Liver (tissue), 9 donors: ENCODE data around the gene IL10RB. TPM values are rescaled to one million over a fixed set of nuclear protein-coding genes. Genes with fewer than 3 reads are reported as not detected.

Experiments
- DNase-seq: peaks from one replicate; pipeline ENCODE4 v3.0.0-alpha.2; 2017; ENCODE audit warnings: low spot score
- H3K27ac ChIP-seq, 2 donors: one replicate each; pipeline ENCODE4 v1.7.0; 2013; ENCODE audit warnings: inconsistent platforms in 2 of 2, low read length in 2 of 2, control low read depth in 1 of 2, low read depth in 1 of 2, mild to moderate bottlenecking in 1 of 2
- H3K27me3 ChIP-seq, 4 donors: one replicate each; pipeline versions ENCODE4 v1.6.1 to v1.7.0; 2013; ENCODE audit warnings: low read length in 3 of 4, inconsistent platforms in 1 of 4, mild to moderate bottlenecking in 1 of 4, moderate library complexity in 1 of 4; ENCODE audit not compliant: control insufficient read depth in 4 of 4, insufficient read depth in 4 of 4
- H3K36me3 ChIP-seq, 4 donors: one replicate each; pipeline versions ENCODE4 v1.6.1 to v1.7.0; 2013; ENCODE audit warnings: low read length in 3 of 4, mild to moderate bottlenecking in 3 of 4, low read depth in 1 of 4, moderate library complexity in 1 of 4; ENCODE audit not compliant: control insufficient read depth in 4 of 4, insufficient read depth in 3 of 4
- H3K4me1 ChIP-seq, 4 donors: one replicate each; pipeline versions ENCODE4 v1.6.1 to v1.7.0; 2013; ENCODE audit warnings: low read length in 3 of 4, mild to moderate bottlenecking in 3 of 4, moderate library complexity in 1 of 4; ENCODE audit not compliant: control insufficient read depth in 4 of 4, insufficient read depth in 4 of 4
- H3K4me3 ChIP-seq, 3 donors: one replicate each; pipeline versions ENCODE4 v1.6.1 to v1.7.0; 2013; ENCODE audit warnings: low read length in 3 of 3, control low read depth in 1 of 3, low read depth in 1 of 3, mild to moderate bottlenecking in 1 of 3
- H3K9ac ChIP-seq, 2 donors: one replicate each; pipeline ENCODE4 v1.7.0; 2013; ENCODE audit warnings: low read length in 2 of 2, mild to moderate bottlenecking in 2 of 2, moderate library complexity in 2 of 2, control low read depth in 1 of 2, low read depth in 1 of 2
- H3K9me3 ChIP-seq, 4 donors: one replicate each; pipeline versions ENCODE4 v1.6.1 to v1.7.0; 2013; ENCODE audit warnings: low read length in 3 of 4; ENCODE audit not compliant: control insufficient read depth in 4 of 4
- EGR1 ChIP-seq, 2 donors: IDR thresholded peaks; 2 replicates each; pipeline ENCODE4 v1.6.1; 2016 to 2018; ENCODE audit warnings: antibody characterized with exemption in 2 of 2, low read depth in 2 of 2
- FOXA1 ChIP-seq: IDR thresholded peaks from 2 replicates; pipeline ENCODE4 v1.6.1; 2016; ENCODE audit warnings: antibody characterized with exemption
- FOXA2 ChIP-seq: IDR thresholded peaks from 2 replicates; pipeline ENCODE4 v1.6.1; 2016; ENCODE audit warnings: antibody characterized with exemption
- GABPA ChIP-seq, 2 donors: IDR thresholded peaks in 1 of 2; conservative IDR thresholded peaks in 1 of 2; 2 replicates each; pipeline ENCODE4 v1.6.1; 2016; ENCODE audit warnings: antibody characterized with exemption in 2 of 2, mild to moderate bottlenecking in 1 of 2, moderate library complexity in 1 of 2
- HNF4A ChIP-seq, 2 donors: conservative IDR thresholded peaks; 2 replicates each; pipeline ENCODE4 v1.6.1; 2016; ENCODE audit warnings: antibody characterized with exemption in 2 of 2, mild to moderate bottlenecking in 2 of 2
- HNF4G ChIP-seq: IDR thresholded peaks from 2 replicates; pipeline ENCODE4 v1.6.1; 2016; ENCODE audit warnings: antibody characterized with exemption
- JUND ChIP-seq, 2 donors: IDR thresholded peaks; 2 replicates each; pipeline ENCODE4 v1.6.1; 2016; ENCODE audit warnings: antibody characterized with exemption in 2 of 2
- NR2F2 ChIP-seq: IDR thresholded peaks from 2 replicates; pipeline ENCODE4 v1.6.1; 2016; ENCODE audit warnings: antibody characterized with exemption
- RAD21 ChIP-seq, 2 donors: IDR thresholded peaks; 2 replicates each; pipeline ENCODE4 v1.6.1; 2016; ENCODE audit warnings: antibody characterized with exemption in 2 of 2, mild to moderate bottlenecking in 2 of 2
- TAF1 ChIP-seq: conservative IDR thresholded peaks from 2 replicates; pipeline ENCODE4 v1.6.1; 2016; ENCODE audit warnings: antibody characterized with exemption, mild to moderate bottlenecking
- YY1 ChIP-seq: IDR thresholded peaks from 2 replicates; pipeline ENCODE4 v1.6.1; 2016; ENCODE audit warnings: antibody characterized with exemption, mild to moderate bottlenecking
- WGBS: extraction: QIAGEN DNeasy Blood & Tissue Kit; methylation state at CpG from one replicate; pipeline ENCODE4 v1.1.7; 2013; 5-methylcytosine and 5-hydroxymethylcytosine counted together
- polyA plus RNA-seq, 2 donors: library from polyadenylated mRNA; stranded (reverse) in 1 of 2; unstranded in 1 of 2; fragments of 200-250 nt in 1 of 2; fragments of >200 nt in 1 of 2; fragmentation: Nextera tagmentation in 1 of 2; extraction: Ambion mirVana in 1 of 2; gene quantifications; one replicate each; pipeline versions ENCODE4 v1.2.1 to v1.2.3, GENCODE V29; 2013 to 2015
- total RNA-seq, 2 donors: library from RNA; depleted of rRNA; stranded (reverse); fragments of >200 nt; gene quantifications; one replicate each; pipeline ENCODE4 v1.2.3, GENCODE V29; 2014
- TF ChIP-seq, protein P1 (sequence below): IDR thresholded peaks from 2 replicates; pipeline ENCODE4 v1.6.1; 2016; ENCODE audit warnings: antibody characterized with exemption, mild to moderate bottlenecking
- TF ChIP-seq, protein P2 (sequence below): IDR thresholded peaks from 2 replicates; pipeline ENCODE4 v1.6.1; 2016; ENCODE audit warnings: antibody characterized with exemption
- TF ChIP-seq, protein P3 (sequence below): fragments of 150-350 bp; IDR thresholded peaks from 2 replicates; pipeline ENCODE4 v1.5.1; 2017; ENCODE audit warnings: improper control_type of control experiment, low read depth, low read length; ENCODE audit not compliant: missing input control
- TF ChIP-seq, protein P4 (sequence below): IDR thresholded peaks from 2 replicates; pipeline ENCODE4 v1.6.1; 2016; ENCODE audit warnings: antibody characterized with exemption
- donor health status: healthy.
- donor health status: healthy.
- donor health status: healthy.
- donor health status: healthy.
- donor health status: healthy.

Gene IL10RB
- total and polyA plus RNA-seq, 4 donors = 16.1 to 22.1 (median 18.8) TPM

- TF ChIP-seq, protein P1, sequence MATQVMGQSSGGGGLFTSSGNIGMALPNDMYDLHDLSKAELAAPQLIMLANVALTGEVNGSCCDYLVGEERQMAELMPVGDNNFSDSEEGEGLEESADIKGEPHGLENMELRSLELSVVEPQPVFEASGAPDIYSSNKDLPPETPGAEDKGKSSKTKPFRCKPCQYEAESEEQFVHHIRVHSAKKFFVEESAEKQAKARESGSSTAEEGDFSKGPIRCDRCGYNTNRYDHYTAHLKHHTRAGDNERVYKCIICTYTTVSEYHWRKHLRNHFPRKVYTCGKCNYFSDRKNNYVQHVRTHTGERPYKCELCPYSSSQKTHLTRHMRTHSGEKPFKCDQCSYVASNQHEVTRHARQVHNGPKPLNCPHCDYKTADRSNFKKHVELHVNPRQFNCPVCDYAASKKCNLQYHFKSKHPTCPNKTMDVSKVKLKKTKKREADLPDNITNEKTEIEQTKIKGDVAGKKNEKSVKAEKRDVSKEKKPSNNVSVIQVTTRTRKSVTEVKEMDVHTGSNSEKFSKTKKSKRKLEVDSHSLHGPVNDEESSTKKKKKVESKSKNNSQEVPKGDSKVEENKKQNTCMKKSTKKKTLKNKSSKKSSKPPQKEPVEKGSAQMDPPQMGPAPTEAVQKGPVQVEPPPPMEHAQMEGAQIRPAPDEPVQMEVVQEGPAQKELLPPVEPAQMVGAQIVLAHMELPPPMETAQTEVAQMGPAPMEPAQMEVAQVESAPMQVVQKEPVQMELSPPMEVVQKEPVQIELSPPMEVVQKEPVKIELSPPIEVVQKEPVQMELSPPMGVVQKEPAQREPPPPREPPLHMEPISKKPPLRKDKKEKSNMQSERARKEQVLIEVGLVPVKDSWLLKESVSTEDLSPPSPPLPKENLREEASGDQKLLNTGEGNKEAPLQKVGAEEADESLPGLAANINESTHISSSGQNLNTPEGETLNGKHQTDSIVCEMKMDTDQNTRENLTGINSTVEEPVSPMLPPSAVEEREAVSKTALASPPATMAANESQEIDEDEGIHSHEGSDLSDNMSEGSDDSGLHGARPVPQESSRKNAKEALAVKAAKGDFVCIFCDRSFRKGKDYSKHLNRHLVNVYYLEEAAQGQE = no peak
- TF ChIP-seq FOXA2 = no peak
- TF ChIP-seq TAF1 = peak; percentile 35
These were observed 35.4 kb upstream of the IL10RB start (continued) for GRCh38 chr21:33230545-33231324.

GRCh38 chr21:33231526-33231925, 34.6 kb upstream of the IL10RB start:
- H3K9me3 ChIP-seq = no peaks in the 10 kb centered on the region
- H3K9ac ChIP-seq = peak overlapping the region; percentile 77 to 96
- H3K4me1 ChIP-seq = peaks cover 2 to 57% (median 29%) of the 10 kb centered on the region in 4 donors
- no peaks in the 10 kb centered on the region for H3K27me3 ChIP-seq
- peak overlapping the region in 2 of 3 donors; percentile 14 to 91 for H3K4me3 ChIP-seq
- WGBS = 48% methylated on average over 8 of the region's 8 CpGs
- H3K27ac ChIP-seq = peak overlapping the region; percentile 46 to 94
- TF ChIP-seq GABPA (IDR thresholded peaks at IDR 0.05 in 1 of 2, conservative IDR thresholded peaks at IDR 0.05 in 1 of 2) (no peak), FOXA1 (no peak), HNF4A (conservative IDR thresholded peaks at IDR 0.05) (no peak), JUND (IDR thresholded peaks at IDR 0.05) (no peak), RAD21 (IDR thresholded peaks at IDR 0.05) (no peak), TAF1 (no peak)
- TF ChIP-seq, protein P2, sequence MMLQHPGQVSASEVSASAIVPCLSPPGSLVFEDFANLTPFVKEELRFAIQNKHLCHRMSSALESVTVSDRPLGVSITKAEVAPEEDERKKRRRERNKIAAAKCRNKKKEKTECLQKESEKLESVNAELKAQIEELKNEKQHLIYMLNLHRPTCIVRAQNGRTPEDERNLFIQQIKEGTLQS = no peak
- no peak for DNase-seq
- H3K36me3 ChIP-seq = peaks cover 0 to 2% (median 0%) of the 10 kb centered on the region in 4 donors

DNA sequence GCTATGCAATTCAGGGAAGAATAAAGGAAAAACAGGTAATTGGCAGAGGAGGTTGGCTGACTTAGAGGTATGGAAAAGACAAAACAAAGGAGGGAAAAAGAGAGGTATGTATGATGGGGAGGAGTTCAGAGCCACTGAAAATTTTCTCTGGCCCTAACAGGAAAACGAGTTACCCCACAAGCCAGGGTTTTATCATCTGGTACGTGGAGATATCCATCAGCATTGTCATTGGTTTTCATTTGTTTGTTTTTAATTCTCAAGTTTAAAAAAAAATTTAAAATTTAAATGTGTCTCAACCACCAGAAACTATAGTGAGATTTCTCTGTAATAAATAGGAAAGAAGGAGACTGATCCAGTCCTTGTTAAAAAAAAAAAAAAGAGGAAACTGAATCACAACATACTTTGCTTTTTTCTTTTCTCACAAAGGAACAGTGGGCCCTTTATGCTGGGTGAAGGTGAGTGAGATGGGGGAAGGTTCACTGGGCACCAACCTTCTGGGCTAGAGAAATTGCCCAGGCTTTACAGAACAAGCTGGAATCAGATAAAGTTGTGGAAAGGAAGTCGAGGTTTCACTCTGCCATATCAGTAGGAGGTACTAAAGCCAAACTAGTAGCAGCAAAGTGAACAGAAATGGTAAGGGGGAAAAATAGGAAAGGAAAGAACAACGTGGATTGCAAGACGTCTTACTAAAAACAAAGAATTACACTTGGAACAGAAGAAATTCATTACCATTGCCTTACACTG, 33.7 kb upstream of the IL10RB start:
- Histone ChIP-seq H3K27ac (peak overlapping the region in 1 of 2 donors; percentile 35), H3K27me3 (no peaks in the 10 kb centered on the region), H3K36me3 (peaks cover 0 to 3% (median 0%) of the 10 kb centered on the region in 4 donors), H3K9me3 (no peaks in the 10 kb centered on the region), H3K4me3 (no peak overlapping the region), H3K4me1 (peaks cover 3 to 51% (median 24%) of the 10 kb centered on the region in 4 donors), H3K9ac (peak overlapping the region; percentile 53 to 56)
- 49% methylated on average over 5 of the region's 5 CpGs for WGBS
- no peak for DNase-seq
- no peak for TF ChIP-seq NR2F2
- TF ChIP-seq, protein P2 = no peak
- no peak for TF ChIP-seq YY1
- TF ChIP-seq, protein P1 = no peak
- no peak for TF ChIP-seq GABPA (IDR thresholded peaks at IDR 0.05 in 1 of 2, conservative IDR thresholded peaks at IDR 0.05 in 1 of 2)
- TF ChIP-seq, protein P3, sequence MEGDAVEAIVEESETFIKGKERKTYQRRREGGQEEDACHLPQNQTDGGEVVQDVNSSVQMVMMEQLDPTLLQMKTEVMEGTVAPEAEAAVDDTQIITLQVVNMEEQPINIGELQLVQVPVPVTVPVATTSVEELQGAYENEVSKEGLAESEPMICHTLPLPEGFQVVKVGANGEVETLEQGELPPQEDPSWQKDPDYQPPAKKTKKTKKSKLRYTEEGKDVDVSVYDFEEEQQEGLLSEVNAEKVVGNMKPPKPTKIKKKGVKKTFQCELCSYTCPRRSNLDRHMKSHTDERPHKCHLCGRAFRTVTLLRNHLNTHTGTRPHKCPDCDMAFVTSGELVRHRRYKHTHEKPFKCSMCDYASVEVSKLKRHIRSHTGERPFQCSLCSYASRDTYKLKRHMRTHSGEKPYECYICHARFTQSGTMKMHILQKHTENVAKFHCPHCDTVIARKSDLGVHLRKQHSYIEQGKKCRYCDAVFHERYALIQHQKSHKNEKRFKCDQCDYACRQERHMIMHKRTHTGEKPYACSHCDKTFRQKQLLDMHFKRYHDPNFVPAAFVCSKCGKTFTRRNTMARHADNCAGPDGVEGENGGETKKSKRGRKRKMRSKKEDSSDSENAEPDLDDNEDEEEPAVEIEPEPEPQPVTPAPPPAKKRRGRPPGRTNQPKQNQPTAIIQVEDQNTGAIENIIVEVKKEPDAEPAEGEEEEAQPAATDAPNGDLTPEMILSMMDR = no peak
- TF ChIP-seq FOXA1 = no peak
- TF ChIP-seq EGR1 (IDR thresholded peaks at IDR 0.05; ENCODE audit: low read depth in 2 of 2) = no peak
- TF ChIP-seq JUND (IDR thresholded peaks at IDR 0.05) = no peak
- TF ChIP-seq HNF4A (conservative IDR thresholded peaks at IDR 0.05) = no peak
- no peak for TF ChIP-seq HNF4G
- TF ChIP-seq, protein P4, sequence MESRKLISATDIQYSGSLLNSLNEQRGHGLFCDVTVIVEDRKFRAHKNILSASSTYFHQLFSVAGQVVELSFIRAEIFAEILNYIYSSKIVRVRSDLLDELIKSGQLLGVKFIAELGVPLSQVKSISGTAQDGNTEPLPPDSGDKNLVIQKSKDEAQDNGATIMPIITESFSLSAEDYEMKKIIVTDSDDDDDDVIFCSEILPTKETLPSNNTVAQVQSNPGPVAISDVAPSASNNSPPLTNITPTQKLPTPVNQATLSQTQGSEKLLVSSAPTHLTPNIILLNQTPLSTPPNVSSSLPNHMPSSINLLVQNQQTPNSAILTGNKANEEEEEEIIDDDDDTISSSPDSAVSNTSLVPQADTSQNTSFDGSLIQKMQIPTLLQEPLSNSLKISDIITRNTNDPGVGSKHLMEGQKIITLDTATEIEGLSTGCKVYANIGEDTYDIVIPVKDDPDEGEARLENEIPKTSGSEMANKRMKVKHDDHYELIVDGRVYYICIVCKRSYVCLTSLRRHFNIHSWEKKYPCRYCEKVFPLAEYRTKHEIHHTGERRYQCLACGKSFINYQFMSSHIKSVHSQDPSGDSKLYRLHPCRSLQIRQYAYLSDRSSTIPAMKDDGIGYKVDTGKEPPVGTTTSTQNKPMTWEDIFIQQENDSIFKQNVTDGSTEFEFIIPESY = no peak
